HCEC 1CT (cell line): ENCODE data around the gene HIC1.
"Not testable (repeated sequence)": the region's sequence is repeated elsewhere in the genome, so short reads cannot be mapped to it uniquely, and the experiment has no call there.

Experiments used
- DNase-seq: peaks from one replicate; pipeline ENCODE4 v3.0.0-alpha.2; 2017

The HIC1 gene, protein sequence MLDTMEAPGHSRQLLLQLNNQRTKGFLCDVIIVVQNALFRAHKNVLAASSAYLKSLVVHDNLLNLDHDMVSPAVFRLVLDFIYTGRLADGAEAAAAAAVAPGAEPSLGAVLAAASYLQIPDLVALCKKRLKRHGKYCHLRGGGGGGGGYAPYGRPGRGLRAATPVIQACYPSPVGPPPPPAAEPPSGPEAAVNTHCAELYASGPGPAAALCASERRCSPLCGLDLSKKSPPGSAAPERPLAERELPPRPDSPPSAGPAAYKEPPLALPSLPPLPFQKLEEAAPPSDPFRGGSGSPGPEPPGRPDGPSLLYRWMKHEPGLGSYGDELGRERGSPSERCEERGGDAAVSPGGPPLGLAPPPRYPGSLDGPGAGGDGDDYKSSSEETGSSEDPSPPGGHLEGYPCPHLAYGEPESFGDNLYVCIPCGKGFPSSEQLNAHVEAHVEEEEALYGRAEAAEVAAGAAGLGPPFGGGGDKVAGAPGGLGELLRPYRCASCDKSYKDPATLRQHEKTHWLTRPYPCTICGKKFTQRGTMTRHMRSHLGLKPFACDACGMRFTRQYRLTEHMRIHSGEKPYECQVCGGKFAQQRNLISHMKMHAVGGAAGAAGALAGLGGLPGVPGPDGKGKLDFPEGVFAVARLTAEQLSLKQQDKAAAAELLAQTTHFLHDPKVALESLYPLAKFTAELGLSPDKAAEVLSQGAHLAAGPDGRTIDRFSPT

DNA sequence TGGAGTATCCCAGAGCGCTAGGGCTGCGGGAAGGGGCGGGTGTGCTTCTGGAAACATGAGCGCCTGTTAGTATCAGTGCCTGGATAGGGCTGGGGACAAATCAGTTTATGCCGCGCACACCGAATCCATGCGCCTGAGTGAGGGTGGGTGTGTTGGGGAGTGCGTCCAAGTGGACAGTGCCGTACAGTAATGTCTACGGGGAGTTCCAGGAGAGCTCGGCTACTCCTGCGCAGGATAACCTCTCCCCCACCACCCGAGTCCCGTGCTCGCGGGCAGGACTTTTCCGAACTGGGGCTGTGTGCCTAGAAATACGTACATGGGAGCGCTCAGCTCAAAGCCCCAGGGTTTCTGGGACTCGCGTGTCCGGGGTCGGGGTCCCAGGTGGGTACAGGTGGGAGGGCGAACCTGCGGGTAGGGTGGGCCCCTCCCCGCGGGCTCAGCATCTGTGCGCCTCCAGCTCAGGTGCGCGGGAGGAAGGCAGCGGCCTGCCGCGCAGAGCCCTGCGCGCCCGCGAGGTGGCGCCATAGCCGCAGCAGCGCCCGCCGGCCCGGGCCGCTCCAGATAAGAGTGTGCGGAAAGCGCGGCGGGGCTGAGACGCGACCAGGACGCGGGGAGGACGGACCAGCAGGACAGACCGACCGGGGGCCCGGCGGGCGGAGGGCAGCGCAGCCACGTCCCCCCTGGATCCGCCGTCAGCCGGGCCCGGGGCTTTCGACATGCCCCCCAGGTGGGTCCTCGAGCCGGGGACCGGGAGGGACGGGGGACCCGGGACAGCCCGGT is at the start of gene HIC1:
TSS of gene HIC1 (plus strand) at position 592 of the 780 bp plus-strand sequence. CDS start 1,588 bp downstream, outside the sequence.
- DNase-seq: peak; percentile 74

DNA sequence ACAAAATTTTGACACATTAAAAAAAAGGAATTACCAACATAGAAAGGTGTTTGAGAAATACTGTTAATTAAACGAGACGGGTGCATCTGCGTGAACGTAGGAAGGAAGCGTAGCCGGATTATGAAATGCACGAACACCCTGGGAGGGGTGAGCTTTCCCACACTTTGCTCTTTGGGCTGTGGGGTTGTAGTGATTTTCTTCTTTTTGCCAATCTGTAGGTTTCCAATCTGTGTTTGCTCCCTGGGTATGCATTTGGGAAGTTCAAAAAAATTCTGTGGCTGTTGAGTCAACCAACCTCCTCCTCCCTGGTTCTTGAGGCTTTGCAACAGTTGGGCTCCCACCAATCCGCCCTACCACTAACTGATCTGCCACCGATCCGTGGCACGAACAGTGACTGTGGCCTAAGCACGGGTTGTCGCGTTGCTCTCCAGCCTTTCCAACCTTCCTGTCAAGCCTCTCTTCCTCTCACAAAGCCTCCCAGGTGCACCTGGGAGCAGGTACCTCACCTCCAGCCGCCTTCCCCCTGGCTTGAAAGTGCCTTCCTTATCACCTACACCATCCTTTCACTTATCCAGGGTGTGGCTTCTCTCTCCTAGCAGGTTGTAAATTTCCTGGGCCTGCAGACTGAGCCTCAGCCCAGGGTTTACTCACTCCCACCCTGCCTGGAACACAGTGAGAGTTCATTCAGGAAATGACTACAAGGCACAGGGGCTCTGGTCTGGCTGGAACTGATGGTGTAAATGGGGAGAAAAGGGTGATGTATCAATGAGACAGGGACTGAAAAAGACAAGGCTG is 46.4 kb upstream of the HIC1 start:
- DNase-seq: no peak

DNA sequence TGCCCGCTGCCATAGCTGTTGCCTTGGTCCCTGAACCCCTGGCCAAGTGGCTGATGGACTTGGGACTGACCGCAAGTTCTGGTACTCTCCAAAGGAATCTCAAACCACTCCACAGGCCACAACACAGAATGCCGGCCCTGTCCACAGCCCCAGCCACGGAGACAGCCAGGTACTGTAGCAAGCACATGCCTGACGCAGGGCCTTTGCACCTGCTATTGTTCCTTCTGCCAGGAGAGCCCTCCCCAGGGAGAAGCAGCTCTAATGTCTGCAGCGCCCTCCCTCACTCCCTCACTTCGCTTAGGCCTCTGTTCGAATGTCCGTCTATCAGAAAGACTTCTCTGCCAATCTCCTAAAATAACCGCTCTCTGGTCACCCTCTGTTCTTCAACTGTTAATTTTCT is 45.2 kb upstream of the HIC1 start:
- no peak for DNase-seq

DNA sequence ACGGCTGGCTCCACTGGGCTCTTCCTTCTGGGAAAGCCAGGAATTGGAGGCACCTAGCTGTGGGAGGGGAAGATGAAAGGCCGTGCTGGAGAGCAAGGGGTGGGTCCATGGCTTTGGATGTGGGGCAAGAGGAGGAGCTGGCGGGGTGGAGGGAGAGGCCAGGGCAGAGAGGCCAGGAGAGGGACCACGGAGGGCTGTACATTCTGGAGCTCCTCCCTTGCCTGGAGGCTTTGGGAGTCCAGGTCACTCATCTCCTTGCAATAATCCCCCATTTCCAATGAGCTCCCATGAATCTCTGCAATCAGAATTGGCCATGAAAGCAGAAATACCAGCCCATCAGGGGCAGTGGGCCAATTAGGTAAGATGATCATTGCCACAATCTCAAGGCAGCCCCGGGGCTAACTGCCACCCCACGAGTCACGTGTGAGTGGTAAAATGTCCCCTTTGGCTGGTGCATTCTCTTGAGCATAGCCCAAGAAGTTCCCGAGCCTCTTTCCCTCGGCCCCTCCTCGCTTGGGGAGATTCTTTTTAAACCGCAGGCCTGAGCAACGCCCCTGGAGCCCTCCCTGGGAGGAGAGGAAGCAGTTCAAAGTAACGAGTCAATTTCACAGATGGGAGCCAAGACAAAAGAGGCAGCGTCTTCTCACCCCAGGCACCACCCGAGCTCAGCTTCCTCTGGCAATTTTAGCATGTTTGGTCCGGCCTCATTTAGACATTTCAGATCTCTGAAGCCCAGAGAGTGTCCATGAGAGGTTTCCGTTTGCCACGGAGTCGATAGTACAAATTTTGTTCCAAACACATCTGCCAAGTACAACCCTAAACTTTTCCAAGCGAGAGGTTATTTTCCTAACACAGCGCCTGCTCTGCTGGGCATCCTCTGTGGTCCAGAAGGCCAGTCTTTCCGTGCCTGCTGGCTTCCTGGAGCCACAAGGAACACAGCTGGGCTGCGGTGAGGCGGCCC is 43.2 kb upstream of the HIC1 start:
- no peak for DNase-seq

DNA sequence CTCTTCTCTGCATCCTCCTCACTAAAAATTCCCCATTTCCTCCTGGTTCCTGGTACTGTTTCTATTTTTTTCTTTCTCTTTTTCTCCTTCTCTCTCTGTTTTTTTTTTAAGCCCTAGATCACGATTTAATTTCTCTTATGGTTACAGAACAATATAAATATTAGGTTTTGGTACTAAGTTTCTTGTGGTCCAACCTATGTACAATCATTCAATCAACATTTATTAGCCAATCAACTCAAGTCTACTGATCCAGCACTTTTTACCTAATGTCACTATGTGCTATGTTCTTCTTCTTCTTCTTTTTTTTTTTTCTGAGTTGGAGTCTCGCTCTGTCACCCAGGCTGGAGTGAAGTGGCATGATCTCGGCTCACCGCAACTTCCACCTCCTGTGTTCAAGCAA is 42.4 kb upstream of the HIC1 start:
- DNase-seq: no peak

DNA sequence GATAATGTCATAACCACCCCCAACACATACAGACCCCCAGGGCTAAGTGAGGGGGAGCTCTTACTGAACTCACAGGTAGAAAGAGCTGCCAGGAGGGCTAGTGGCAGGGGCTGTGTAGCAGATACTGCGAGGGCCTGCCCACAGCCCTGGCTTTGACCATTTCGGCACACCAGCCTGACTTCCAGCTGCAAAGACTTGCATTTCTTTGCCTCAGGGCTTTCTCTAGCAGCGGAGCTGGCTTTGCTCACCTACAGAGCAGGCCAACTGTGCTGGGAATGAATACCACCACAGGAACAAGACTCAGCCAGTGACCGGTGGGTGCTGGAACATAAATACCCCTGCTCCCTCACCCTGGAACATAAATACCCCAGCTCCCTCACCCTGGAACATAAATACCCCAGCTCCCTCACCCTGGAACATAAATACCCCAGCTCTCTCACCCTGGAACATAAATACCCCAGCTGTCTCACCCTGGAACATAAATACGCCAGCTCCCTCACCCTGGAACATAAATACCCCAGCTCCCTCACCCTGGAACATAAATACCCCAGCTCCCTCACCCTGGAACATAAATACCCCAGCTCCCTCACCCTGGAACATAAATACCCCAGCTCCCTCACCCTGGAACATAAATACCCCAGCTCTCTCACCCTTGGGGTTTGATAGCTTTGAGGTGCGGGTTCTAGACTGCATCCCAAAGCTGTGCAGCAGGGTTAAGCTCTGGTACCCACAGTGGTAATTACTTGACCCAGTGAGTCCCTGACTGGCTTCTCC is 41.5 kb upstream of the HIC1 start:
- not testable (repeated sequence) for DNase-seq

DNA sequence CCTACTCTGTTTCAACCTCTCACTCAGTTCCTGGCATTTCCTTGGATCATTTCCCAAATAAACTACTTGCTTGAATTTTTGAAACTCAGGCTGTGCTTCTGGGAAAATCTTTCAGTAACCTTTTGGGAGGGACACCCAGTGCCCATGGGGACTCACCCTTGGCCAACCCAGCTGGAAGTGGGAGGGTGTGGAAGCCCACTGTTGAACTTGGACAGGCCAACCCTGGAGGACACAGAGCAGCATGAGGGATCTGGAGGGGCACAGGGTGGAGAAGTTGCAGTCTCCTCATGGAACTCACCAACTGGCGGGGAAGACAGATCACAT is 40.9 kb upstream of the HIC1 start:
- DNase-seq: no peak

DNA sequence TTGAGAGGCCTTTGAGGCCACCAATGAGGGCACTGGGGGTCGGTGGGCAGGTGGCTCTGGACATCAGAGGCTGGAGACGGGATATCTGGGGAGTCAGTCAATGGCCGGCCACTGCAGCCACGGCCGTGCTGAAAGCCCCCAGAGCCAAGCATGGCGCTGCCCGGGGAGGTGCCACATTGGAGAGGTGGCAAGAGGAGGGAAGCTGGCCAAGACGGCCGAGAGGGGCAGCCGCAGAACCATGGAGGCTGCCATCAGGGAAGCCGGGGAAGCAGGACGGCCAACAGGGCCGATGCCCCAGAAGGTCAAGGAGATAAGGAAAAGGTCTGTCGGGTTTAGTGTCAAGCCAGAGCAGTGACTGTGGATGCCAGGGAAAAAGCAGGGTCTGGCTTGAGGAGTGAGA is 39.6 kb upstream of the HIC1 start:
- no peak for DNase-seq

DNA sequence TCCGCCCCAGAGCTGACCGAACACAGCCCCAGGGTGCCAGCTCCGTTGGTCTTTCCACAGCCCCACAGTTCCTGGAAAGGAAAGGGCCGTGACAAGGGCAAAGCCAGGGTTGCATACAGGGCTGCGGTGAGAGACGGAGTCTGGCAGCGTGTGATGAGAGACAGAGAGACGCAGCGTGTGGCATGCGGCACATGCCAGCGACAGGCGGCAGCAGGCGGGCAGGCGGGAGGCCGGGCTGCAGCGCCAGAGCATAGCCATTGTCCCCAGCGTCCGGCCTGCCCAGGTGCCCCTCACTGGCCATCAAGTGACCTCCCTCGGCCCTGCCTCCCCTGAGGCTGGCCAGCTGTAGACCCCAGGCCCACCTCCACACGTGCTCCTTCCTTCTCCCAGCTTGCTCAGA is 38.4 kb upstream of the HIC1 start:
- no peak for DNase-seq

DNA sequence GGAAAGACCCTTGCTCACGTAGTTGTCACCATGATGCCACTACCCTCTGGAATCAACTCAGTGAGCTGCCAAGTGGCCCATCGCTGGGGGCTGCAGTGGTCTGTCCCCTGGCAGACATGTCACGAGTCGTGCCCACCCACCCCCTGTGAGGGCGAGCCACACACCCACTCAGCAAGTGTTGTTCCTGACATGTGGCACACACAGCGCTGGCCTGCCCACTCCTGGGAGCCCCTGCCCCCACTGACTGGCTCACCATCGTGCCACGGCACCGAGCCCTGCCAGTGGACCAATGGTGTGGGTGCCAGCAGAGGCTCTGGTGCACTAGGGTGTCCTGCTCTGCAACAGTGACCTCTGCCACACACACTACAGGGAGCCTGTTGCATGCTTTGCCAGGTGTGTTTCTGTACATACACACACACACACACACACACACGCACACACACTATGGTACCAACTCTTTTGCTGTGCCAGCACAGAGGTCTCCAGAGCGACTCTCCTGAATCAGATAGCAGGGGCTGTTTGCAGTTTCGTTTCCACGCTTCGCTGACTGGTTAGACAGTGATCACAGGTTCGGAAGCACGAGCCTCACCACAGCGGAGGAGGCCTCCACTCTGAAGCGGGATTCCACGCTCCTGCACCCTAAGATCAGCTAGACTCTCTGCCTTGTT is 37.5 kb upstream of the HIC1 start:
- no peak for DNase-seq

DNA sequence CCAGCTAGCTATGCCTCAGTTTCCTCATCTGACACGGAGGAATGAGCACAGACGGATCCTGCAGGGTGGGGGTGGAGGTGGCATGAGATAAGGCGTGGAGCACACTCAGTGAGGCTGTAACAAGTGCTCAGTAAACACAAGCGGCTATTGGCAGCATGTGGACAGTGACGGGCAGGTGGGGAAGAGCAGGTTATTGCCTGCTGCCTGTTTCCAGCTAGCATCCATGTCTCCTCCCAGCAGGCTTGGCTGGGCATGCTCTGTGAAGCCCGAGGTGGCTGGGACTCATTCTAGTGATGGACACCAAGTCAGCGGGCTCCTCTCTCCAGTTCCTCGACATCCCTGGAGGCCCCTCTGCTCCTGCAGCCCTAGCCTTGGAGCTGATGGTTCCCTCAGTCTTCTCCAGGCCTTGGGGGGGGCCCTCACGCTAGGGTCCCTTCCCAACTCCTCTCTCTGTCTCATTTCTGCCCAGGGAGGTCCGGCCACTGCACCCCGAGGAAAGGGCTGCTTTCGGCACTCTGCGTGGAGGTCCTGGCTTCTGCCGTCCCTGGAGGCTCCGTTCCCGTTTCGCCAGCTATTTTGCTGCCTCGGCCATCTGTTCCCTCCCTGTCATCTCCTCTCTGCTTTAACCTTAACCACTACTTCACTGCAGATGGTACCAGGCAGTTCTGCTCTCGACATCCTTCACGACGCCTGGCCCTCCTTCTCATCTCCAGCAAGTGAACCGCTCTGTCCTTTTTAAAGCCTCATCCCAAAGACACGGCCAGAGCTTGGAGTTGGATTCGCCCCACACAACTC is 36.0 kb upstream of the HIC1 start:
- no peak for DNase-seq

DNA sequence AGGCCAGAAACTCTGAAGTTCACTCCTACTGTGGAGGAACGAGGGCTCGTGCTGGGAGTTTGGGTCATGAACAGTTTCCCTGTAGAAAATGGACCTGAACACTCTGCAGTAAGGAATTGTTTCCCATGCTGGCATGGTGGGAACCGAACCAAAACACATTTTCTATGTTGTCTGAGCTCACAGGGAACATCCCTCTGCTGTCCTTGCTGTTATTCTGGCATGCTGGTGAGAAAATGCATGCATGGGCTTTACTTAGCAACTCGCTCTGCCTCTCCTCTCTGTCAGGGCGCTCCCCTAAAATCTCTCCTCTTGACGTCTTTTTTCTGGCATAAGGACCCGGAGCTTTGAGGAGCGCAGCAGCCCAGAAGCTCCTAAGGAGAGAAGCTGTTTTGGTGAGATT is 35.2 kb upstream of the HIC1 start:
- DNase-seq: no peak

DNA sequence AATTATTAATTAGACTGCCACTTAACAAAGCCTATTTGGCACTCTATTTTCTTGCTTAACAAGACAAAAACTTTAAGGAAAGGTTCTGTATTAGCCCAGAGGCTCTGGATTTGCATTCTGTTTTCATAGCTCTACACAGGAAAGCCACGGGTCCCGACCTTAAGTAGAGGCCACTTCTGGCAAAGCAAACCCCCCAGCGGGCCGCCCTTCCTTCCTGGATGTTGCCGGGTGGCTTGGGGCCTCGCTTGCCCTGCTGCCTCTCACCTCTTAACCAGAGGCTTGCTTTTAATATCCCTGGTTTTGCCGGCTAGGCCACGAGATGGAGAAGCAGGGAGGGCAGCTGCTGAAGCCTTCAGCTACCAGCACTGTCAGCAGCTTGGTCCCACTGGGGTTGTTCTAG is 34.2 kb upstream of the HIC1 start:
- no peak for DNase-seq

DNA sequence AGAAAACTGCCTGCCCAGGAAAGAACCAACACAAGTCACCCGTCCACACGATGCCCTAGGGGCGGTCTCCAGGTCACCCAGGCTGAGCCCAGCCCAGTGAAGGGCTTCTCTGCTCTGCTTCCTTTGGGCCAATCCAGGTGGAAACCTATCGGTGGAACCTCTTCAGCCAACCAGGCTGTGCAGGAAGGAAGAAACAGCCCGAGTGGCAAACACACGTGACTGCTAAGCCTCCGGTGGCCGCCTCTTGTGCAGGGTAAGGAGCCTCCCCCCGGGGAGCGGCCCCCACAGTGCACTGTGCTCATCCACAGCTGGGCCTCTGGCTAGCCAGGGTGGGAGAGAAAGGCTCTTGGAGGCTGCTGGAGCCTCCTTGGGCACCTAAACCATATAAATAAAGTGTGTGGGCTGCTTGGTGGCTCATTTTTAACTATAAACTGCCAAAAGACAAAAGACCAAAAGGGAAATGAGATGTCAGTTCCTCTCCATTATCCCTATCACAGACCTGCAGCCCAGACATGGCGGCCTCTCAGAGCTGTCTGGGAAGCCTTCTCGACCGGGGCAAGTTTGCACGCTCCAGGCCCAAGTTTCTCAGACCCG is 32.2 kb upstream of the HIC1 start:
- DNase-seq: no peak

DNA sequence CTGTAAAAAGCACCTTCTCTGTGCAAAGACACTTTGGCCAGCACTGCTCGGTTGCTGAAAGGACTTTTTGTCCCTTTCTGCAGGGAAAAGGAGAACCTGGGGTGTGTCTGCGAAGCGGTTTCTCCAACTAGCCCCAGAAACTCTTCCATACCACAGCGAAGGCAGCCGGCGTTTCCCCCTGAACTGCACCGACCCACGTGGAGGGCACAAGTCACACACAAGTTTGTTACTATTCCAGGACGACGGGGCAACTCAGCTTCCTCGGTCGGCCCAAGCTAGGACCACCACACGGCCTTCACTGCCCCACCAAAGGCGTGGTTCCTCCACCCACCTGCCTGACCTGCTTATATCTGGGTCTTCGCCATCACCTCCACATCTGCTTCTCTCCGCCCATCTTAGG is 31.6 kb upstream of the HIC1 start:
- no peak for DNase-seq

DNA sequence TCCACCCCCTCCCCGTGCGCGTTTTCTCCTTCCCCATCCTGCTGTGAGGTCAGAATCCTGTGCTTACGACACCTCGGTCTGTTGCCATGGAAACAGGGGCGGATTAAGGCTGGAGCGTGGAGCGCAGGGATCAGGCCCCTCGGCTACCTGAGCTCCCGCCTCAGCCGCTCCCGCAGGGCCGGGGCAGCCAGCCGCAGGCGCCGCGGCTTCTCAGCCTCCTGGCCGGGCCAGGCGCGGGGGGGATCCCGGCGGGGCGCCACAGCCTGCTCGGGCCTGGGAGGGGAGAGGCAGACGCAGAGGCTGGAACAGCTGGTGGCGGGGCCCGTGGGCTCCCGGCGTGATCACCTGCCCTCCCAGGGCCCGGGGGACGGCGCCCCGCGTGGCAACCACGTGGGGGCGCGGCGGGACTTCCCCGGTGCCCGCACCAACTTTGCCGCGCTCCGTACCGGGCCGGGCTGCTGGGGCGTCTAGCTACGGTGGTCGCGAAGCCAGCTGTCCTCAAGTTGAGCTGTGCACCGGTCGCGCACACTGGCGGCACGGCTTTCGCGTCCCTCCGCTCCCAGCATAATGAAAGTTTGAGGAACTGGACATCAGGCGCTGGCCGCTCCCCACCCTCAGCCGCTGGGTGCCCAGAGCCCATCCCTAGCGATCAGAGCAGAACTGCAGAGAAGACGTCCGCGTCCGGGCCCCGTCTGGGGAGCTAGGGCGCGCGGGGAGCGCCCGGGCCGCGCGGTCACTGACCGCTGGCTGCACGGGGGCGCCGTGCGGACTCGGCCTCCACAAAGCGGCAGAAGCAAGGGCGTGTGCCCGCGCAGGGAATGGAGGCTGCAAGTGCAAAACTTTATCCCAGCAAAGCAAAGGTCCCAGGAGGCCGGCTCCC is 31.0 kb upstream of the HIC1 start:
- no peak for DNase-seq

DNA sequence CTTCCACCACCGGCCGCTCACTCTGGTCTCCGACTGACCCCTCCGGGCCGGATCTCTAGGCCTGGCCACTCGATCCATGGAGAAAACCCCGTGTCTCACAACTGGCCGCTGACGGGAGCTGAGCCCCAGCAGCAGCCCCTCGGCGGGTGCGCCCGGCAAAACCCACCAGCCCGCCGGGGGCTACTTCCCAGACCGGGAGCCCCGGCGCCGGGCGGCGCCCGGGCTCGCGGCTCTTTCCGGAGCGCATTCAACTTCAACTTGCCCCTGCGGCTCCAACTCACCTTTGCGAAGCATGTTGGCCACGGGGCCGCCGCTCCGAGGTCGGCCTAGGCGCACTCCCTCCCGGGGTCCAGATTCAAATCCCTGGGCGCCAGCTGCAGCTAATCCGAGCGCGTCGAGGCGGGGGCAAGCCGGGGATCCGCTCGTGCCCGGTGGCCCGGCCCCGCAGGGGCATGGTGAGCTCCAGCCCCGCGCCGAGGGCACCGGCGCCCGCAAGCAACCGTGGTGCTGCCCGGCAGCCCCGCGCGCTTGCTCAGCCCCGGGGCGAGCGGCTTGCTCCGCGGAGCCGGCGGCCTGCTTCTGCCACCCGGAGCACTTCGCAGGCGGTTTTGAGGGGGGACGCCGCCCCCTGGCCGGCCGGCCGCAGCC is 30.2 kb upstream of the HIC1 start:
- no peak for DNase-seq

DNA sequence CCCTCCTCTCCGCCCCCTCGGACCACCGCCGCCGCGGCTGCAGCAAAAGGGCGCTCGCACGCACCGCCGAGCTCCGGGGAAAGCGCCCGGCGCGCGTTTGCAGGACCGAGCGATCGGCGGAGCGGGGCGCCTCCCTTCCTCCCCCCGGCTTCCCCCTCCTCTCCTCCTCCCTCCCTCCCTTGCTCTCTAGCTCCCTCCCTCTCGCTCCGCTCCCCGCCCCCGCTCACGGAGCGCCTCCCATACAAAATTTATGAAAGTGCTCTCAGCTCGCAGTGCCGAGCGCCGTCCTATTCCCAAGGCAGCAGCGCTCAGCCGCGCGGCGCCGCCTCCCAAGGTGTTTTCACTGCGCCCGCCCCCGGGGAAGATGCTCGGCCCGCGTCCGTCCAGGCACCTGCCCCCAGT is 29.7 kb upstream of the HIC1 start, which contains the start of gene RTN4RL1:
TSS of gene RTN4RL1 (minus strand) at position 115 of the 402 bp plus-strand sequence. CDS start 469 bp downstream, outside the sequence.
- DNase-seq: no peak
